Type B pancreatic cell (in vitro differentiated cells): Measurements from ENCODE around the gene RANBP3L. TPM values are rescaled to one million over a fixed set of nuclear protein-coding genes. Genes with fewer than 3 reads are reported as not detected.

ENCODE experiments used
- DNase-seq: peaks from one replicate; pipeline ENCODE4 v3.0.0; 2021; ENCODE audit warnings: mixed read lengths; ENCODE audit not compliant: unreplicated experiment; ENCODE audit errors: extremely low spot score
- H3K27ac Mint-ChIP-seq: 2 replicates; pipeline ENCODE4 v1.8.0; 2021; ENCODE audit warnings: mild to moderate bottlenecking, mixed read lengths
- H3K27me3 Mint-ChIP-seq: 2 replicates; pipeline ENCODE4 v1.8.0; 2021; ENCODE audit warnings: mixed read lengths
- H3K36me3 Mint-ChIP-seq: 2 replicates; pipeline ENCODE4 v1.8.0; 2021; ENCODE audit warnings: mixed read lengths
- H3K4me1 Mint-ChIP-seq: one replicate; pipeline ENCODE4 v1.8.0; 2021; ENCODE audit warnings: mixed read lengths; ENCODE audit not compliant: unreplicated experiment
- H3K4me3 Mint-ChIP-seq: 2 replicates; pipeline ENCODE4 v1.8.0; 2021; ENCODE audit warnings: mild to moderate bottlenecking, mixed read lengths
- H3K9me3 Mint-ChIP-seq: 2 replicates; pipeline ENCODE4 v1.8.0; 2021; ENCODE audit warnings: mixed read lengths
- CTCF ChIP-seq: fragments of 200-600 bp; sonication (generic); conservative IDR thresholded peaks from 2 replicates; pipeline ENCODE4 v1.5.0; 2021; ENCODE audit warnings: antibody characterized with exemption, mild to moderate bottlenecking
- total RNA-seq: library from RNA; stranded (reverse); gene quantifications from 2 replicates; pipeline ENCODE4 v1.2.1, GENCODE V29; 2021; ENCODE audit warnings: low replicate concordance

The RANBP3L gene
- total RNA-seq, 1 donor from 2014 or later = 0.53 TPM

DNA sequence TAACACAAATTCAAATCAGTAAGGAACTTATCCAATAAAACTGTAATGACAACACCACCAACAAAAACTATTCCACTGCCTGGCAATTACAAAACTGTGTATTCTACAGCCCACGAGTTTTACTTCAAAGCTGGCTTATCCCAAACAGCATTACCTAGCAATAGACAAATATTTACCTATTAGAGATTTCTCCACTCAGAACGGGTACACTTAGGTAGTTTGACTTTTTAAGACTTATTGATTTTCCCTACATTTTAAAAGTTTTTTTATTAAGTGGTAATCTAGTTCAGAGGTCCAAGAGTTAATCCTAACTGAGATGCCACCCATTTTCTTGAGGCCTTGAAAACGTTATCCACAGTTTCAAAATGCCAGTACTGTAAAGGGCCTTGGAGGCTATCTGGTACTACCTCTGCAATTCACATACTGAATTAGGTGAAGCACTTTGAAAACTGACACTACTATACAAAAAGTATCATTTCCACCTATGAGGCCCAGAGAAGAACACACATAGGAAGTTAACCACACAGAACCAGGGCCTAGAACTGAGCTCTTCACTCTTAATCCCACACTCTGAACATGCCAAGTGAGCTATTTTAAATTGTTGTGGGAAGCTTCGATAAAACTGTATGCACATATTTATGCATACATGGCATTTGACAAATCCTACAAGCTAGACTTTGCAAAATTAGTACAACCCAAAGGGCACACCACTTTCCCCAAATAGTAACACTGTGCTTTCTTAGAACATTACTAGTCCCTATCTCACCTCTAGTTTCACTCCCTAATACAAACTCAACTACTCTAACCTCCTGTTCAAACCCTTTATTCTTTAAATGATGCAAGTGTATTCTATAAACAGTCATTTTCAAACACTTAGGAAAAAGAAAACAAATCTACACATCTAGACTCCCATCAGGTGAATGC, 62.1 kb downstream of the RANBP3L start:
- Mint-ChIP-seq H3K27me3 (no peaks in the 10 kb centered on the region), H3K27ac (peak overlapping the region; percentile 67), H3K9me3 (no peaks in the 10 kb centered on the region), H3K4me3 (peak overlapping the region; percentile 91), H3K36me3 (peaks cover 3% of the 10 kb centered on the region), H3K4me1 (peaks cover 30% of the 10 kb centered on the region)
- TF ChIP-seq CTCF = no peak
- DNase-seq = no peak

DNA sequence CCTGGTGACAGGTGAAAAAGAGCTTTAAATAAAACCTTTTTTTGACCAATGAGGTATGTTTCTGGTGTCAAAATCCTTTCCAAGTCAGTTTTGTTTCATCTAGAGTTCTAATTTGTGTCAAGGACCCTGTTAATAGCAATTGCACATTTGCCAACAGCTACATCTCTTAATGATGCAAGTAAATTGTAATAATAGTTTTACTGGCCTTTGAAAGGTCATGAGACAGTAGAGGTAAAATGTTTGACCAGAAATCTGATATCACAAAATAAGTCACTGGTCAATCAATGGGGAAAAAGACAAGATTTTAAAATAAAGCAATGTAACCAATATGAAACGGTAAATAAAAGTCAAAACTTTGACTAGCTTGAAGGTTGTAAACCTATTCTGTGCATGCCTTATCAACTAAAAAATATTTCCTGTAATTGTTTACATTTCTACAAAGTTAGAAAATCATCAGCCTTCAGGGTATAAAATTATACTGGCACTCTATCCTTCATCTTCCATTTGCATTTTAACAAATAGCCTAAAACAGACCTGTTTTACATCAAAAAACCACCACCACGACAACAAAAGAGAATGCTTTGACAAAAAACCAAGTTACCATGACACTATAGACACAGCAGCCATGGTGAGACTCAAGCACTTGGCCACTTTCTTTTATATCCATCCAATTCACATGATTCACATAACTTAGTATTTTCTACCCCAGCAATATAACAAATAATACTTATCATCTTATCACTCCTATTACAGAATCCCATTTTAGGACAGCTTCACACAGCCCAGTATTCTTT, 63.0 kb downstream of the RANBP3L start:
- TF ChIP-seq CTCF = no peak
- no peaks in the 10 kb centered on the region for H3K9me3 Mint-ChIP-seq
- no peak for DNase-seq
- peak overlapping the region; percentile 19 for H3K27ac Mint-ChIP-seq
- no peaks in the 10 kb centered on the region for H3K27me3 Mint-ChIP-seq
- peaks cover 3% of the 10 kb centered on the region for H3K36me3 Mint-ChIP-seq
- H3K4me3 Mint-ChIP-seq = peak overlapping the region; percentile 35
- peaks cover 30% of the 10 kb centered on the region for H3K4me1 Mint-ChIP-seq

GRCh38 chr5:36237751-36238150, 64.0 kb downstream of the RANBP3L start:
- no peak overlapping the region for H3K27ac Mint-ChIP-seq
- no peak for TF ChIP-seq CTCF
- no peaks in the 10 kb centered on the region for H3K9me3 Mint-ChIP-seq
- H3K4me3 Mint-ChIP-seq = peak overlapping the region; percentile 42
- H3K27me3 Mint-ChIP-seq = no peaks in the 10 kb centered on the region
- H3K4me1 Mint-ChIP-seq = peaks cover 30% of the 10 kb centered on the region
- peaks cover 3% of the 10 kb centered on the region for H3K36me3 Mint-ChIP-seq
- no peak for DNase-seq

DNA sequence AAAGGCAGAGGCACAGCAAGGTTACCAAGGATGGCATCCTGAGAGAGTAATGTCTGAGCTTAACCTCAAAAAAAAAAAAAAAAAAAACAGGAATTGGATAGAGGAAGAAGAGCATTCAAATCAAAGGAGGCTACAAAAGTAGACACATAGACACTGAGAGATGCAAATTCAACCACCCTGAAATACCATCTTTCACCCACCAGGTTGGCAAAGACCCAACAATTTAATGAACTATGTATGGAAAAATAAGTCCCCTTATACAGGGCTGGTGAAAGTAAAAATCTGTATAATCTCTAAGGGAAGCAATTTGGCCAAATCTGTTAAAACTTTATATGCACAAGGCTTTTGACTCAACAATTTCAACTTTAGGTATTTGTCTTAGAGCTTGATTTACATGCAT, 64.9 kb downstream of the RANBP3L start:
- DNase-seq = no peak
- H3K36me3 Mint-ChIP-seq = peaks cover 3% of the 10 kb centered on the region
- H3K4me1 Mint-ChIP-seq = peaks cover 30% of the 10 kb centered on the region
- no peaks in the 10 kb centered on the region for H3K9me3 Mint-ChIP-seq
- H3K27me3 Mint-ChIP-seq = no peaks in the 10 kb centered on the region
- no peak overlapping the region for H3K27ac Mint-ChIP-seq
- no peak overlapping the region for H3K4me3 Mint-ChIP-seq
- peak; percentile 44 for TF ChIP-seq CTCF

DNA sequence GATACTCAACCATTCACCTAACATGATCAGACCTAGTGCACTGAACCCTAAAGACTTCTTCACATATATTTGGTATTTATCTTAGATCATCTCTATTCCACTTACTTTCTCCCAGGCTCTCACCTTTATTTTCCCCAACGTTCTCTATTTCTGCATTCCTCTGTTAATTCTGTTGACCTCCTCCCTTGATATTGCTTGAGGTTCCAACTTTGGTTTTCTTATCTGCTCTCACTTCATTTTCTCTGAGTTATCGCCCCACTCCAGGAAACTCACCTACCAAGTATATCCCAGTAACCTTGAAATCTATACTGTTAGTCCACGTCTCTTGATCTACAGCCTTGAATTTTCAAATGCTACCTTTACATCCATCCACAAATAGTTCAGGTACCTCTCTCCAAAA, 69.2 kb downstream of the RANBP3L start:
- H3K27me3 Mint-ChIP-seq = no peaks in the 10 kb centered on the region
- H3K27ac Mint-ChIP-seq = no peak overlapping the region
- no peak for TF ChIP-seq CTCF
- no peak overlapping the region for H3K4me3 Mint-ChIP-seq
- H3K4me1 Mint-ChIP-seq = peaks cover 16% of the 10 kb centered on the region
- DNase-seq = no peak
- H3K9me3 Mint-ChIP-seq = no peaks in the 10 kb centered on the region
- H3K36me3 Mint-ChIP-seq = no peaks in the 10 kb centered on the region
